Cortex of kidney (tissue), 1 donor: ENCODE measurements around the gene NEDD4L.

Experiments used
- DNase-seq: peaks from one replicate; lab custom pipeline; 2025; lab: John Stamatoyannopoulos, UW

The NEDD4L gene

DNA sequence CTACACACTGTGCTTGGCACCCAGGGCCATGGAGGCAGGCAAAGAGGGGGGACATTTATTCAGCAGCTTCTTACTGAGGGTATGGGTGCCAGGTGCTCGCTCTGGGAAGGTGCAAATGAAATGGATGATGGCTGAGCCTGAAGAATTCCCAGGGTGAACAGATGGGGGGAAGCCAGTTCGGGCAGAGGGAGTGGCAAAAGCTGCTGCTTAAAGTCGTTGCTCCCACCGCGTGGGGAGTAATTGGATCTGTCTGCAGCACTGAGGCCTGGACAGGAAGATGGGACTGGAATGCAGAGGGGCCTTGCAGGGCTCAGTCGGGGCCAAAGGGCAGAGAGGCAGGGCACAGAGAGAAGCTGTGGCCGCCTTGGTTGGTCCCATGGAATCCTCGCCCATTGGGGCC lies 51.2 kb downstream of the NEDD4L start:
- no peak for DNase-seq

DNA sequence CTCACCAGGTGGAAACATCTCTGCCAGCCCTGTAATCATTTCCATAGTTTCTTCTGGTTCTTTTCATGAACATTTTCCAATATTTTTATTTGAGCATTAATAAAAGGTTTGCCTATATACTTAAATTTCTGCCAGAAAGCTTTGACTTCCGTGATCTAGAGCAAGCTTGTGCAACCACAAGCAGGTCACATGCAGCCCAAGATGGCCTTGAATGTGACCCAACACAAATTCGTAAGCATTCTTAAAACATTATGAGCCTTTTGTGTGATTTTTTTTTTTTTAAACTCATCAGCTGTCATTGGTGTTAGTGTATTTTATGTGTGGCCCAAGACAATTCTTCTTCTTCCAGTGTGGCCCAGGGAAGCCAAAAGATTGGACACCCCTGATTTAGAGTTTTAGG lies 51.6 kb downstream of the NEDD4L start:
- no peak for DNase-seq

DNA sequence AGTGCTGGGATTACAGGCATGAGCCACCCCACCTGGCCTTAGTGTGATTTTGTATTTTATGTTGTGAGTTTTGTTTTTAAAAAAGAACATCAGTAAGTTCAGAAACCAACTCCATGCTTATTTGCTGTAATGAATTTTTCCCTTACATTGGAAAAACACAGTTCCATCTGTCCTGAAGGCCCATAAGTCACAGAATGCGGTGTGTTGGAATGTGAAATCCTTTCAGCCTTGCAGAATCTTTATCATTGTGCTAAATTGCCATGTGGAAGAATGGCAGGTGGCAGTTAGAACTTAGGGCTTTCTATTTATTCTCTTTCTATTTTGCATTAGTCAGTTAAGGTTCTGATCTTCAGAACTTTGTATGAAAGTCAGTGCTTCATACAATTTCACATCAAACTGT lies 52.6 kb downstream of the NEDD4L start:
- no peak for DNase-seq

DNA sequence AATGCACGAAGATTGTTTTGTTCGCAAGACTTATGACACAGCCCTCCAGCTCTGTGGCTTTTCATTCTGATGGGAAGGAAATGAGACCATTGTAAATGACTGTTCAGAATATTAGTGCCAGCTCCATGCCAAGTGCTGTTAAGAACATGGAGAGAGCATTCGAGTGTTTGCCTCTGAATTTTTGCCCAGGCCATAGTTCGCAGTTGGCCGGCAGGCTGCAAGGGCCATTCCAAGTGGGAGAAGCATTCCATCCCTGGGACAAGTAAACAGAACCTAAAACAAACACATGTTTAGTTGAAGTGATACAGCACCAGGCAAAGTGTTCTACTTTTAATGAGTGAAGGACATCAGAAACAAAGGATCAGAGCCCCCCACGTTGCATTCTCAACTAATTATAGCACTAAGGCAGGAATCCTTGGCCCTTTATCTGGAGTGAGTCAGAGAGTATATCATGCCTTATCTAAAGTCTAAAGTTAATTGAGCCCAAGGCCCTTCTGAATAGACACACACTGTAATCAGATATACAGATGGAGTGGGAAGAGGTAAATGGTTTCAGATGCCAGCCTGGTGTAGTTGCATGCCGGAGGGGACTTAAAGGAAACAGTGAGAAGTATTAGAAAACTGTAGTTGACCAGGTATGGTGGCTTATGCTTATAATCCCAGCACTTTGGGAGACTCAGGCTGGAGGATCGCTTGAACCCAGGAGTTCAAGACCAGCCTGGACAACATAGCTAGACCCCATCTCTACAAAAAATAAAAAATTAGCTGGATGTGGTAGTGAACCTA lies 53.3 kb downstream of the NEDD4L start:
- no peak for DNase-seq

DNA sequence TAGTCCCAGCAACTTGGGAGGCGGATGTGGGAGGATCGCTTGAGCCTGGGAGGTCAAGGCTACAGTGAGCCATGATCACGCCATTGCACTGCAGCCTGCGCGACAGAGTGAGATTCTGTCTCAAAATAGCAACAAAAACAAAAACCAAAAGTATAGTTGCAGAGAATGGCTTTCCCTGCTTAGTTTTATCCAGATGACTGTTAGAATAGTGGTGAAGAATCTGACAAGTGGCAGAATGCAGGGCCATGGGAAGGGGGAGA lies 53.8 kb downstream of the NEDD4L start:
- no peak for DNase-seq

DNA sequence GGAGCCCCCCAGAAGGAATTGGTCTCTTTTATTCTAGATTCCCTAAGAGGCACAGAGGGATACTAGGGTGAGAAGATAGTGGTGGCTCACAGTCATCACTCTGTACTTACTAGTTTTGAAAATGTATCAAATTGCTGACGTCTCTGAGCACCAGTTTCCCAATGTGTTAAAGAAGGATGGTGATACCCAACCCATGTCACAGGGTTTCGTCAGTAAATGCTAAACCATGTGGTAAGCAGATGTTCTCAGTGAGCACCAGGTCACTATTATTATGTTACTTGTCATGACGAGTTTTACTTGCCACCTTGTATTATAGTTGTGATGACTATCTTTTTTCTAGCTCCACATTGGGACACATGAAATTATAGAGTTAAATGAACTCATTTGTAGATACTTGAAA lies 54.7 kb downstream of the NEDD4L start:
- no peak for DNase-seq

DNA sequence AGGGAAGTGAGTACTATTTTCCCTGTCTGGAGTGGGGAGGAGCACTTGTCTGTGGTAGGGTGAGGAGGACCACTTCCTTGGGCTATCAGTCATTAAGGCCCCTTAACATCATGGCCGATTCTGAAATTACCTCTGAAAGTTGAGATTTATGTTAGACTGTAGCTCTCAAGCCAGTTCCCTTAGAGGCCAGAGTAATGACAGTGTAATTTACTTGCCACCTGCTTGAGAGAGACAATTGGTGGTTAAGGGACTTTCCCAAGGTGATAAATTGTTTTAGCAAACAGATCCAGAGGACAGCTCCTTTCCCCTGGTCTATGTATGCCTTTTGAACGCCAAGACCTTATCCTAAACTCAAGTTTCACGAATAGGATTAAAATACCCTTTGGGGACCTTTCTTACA lies 56.1 kb downstream of the NEDD4L start:
- no peak for DNase-seq

DNA sequence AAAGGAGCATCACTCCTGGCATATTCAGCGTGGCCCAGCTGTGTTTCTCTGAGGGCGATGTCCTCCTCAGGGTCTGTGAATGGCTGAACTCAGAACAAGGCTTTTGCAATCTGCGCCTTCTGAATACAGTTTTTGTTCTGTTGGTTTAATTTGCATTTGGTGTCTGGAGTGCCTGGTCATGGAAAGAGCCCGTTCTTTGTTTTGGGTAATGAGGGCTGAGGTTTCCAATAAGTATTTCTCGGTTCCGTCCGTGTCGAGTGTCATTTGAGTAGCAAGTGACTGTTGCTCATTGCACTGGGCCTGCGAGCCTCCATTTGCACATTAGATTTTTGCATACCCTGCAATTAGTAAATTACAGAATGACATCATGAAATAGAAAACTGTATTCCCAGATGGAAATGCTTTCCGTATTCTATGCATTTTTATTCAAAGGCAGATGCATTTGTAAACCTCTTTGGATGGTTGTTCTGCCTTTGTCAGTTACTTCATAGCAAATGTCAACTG lies 57.3 kb downstream of the NEDD4L start:
- DNase-seq, result no peak

DNA sequence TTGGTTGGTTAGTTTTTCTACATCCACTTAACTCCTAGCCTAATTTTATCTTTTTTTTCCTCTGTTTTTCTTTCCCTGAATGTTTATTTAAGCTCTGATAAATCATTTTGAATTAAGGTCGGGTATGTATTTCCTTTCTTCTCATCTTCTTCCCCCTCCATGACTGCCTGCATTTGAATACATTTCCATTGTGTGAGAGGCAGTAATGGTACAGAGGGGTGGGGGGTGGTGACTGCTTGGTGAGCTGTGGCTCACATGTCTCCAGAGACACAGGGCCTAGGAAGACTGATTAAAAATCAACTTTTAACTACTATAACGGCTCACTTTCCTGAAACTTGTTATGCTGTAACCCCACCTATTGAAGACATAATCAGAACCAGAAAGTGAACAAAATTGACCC lies 58.0 kb downstream of the NEDD4L start:
- DNase-seq, result no peak

DNA sequence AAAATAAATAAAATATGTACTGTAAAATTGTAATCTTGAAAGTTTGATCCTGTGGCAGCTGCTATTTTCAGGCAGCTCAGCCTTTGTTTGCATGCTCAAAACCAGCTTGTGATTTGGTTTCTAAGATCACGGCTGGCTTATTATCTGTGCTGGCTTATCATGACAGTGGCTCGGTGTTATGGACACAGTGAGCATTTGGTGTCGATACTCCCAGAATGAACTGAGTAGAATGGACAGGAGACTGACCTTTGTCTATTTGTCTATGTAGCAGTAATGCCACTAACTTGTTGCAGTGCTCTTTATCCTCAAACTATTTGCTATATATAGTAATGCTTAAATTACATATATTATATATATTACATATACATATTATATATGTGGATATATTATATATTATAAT lies 58.8 kb downstream of the NEDD4L start:
- DNase-seq, result no peak

DNA sequence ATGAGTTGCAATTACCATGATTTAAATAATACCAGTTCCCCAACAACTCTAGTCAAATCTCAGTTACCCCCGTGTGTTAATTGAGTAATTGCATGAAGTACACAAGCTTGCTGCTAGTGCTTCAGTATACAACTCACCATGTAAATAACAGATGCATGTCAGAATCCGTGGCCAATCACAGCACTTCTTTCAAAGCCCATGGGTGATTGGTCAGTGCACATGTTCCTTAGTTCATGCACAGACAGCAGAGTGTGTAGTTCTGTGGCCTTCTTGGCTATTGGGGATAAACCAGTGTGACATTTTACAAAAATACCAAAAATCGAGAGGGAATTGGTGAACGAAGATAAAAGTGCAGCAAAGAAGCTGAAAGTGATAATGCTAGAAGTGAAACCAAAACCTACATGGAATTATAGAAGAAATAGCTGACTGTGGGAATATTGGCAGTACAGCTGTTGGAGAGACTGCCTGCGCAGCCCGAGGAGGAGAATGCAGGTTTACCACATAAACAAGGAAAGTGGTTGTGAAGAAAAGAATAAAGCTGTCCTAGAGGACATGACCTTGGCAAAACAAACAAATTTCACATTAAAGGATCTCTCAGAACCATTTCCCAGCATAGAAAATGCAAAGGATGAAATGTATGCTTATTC lies 59.4 kb downstream of the NEDD4L start:
- DNase-seq, result no peak

DNA sequence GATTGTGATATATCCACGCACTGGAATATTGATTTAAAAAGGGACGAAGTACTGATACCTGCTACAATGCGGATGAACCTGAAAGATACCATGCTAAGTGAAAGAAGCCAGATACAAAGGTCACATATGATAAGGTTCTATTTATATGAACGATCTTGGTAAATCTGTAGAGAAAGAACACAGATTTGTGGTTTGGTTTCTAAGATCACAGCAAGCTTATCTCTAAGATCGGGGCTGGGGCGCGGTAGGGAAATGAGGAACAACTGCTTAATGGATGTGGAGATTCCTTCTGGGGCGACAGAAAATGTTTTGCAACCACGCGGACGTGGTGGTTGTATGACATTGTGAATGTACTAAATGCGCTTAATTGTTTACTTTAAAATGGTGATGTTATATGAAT lies 60.1 kb downstream of the NEDD4L start:
- DNase-seq, result no peak

DNA sequence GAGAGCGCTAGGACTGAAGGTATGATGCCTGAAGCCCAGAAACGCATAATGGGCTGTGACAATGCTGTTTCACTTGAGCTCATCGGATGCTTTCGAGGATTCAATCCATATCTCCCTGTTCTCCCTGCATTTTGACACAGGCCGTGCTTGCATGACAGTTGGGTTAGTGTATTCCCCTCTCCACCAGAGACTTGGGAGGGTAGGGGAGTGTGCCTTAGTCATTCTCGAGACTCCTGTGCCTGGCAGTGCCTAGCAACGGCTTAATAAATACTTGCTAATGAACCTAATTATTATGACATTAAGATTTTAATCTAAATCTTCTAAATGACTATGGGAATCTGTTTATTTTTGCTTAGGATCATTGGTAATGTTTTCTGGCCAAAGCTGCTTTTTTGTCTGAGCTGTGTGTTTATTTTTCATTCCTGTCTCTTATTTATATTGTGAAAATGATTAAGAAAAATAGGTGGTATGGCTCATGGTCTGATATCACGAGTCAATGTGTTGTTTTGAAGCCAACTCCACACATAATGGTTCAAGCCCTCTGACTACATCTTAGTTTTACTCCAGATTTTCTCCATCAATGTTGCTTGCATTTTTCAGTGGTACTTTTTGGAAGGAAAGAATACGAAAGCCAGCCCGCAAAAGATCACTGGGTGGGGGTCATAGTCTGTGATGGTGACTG lies 61.3 kb downstream of the NEDD4L start:
- no peak for DNase-seq

DNA sequence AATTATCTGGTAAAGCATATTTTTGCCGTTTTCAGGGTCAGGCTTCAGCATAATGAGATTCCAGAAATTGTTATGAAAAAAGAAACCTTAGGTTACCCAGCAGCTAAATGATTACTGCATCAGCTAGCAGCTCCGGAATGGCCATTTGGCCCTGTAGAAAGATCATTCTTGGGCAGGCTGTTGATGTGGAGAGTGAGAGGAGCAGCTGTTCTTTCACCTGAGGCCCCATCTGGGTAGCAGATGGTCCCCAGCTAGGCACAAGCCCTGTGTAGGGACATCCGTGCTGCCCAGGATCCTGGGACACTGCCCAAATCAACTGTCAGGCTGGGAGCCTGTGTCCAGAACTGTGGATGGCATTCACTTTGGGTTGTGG lies 61.8 kb downstream of the NEDD4L start:
- no peak for DNase-seq

DNA sequence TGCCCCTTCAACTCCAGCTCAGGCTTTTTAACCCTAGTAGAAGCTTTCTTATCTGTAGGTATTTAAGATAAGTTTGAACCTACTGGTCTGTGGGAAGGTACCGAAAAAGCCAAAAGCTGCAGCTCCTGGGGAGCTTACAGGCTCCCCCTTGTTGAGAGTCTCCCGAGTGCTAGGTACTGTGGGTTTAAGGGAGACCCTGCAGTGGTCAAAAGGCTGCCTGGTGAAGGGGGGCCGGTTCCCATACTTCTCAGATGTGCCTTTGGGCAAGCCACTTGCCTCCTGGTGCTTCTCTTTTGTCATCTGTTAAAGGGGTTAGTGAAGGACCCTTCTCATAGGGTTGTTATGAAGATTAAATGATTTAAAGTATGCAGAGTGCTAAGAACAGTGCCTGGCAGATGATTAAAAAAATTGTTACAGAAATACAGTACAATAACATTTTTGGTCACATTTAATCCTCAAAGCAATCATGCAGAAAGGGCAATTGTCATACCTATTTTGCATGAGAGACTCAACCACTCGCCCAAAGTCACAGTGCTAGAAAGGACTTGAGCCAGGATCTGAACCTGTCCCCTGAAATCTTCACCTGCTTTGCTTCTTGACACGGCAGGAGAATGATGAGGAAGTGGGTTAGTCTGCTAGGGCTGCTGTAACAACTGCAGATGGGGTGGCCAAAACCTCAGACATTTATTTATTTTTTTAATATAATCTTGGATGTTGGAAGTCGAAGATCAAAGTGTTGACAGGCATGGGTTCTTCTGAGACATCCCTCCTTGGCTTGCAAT lies 62.5 kb downstream of the NEDD4L start:
- no peak for DNase-seq

DNA sequence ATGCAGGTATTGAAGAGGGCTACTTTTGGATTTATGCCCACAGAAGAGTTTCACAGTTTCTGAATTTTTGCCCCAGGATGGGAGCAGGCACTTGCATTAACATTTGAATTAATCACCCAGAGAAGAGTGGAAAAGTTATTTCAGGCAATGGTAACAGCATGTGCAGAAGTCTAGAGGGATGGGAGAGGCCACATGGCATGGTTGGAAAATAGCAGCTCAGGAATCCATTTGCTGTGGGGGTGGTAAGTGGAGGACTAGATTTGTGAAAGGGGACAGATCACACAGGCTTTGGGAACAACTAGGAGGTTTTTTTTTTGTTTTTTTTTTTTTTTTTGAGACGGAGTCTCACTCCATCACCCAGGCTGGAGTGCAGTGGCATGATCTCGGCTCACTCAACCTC lies 65.2 kb downstream of the NEDD4L start:
- DNase-seq, result no peak

DNA sequence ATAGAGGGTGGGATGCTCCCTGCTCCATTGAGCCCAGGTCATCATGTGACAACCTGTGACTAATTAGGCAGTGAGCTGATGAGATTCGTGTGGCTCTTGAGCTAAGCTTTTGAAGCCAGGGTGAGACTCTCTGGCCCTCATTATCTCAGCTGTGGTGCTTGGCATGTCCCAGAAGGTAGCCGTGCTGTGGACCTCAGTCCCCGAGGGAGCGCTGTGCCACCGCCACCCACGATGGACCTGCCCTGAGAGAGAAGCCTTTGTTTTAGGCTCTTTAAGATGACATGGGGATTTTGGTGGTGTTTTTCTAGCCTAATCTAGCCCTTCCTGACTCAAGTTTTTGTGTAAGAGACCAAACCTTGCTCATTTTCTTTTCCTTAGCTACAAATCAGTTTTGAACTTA lies 66.4 kb downstream of the NEDD4L start:
- no peak for DNase-seq

DNA sequence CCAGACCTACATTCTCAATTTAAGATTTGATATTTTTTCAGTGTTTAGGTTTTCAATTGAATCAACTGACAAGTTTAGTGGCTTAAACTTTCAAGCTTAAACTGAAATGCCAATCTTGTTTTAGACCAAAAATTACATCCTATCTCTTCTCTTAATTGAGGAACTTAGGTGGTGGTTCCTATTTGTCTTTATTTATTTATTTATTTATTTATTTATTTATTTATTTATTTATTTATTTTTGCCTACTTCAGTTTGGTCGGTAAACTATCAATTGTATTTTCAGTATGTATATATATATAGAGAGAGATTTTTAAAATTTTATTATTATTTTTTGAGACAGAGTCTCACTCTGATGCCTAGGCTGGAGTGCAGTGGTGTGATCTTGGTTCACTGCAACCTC lies 68.1 kb downstream of the NEDD4L start:
- no peak for DNase-seq

DNA sequence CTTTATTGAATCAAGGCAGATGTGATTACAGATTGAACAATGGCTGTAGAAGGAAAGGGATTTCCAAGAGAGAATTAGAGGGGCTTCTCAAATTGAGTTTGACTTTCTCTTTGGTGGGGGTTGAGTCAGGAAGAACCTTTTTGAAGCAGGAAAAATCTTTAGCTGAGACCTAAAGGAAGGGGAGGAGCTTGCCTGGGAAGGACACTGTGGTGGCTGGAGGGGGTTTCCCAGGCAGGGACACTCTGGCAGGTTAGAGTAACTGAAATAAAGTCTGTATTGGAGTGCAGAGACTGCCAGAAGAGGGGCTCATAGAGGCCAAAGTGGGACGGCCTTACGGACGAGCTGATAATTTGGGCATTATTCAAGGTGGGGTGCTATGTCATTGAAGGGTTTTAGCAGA lies 69.3 kb downstream of the NEDD4L start:
- no peak for DNase-seq

DNA sequence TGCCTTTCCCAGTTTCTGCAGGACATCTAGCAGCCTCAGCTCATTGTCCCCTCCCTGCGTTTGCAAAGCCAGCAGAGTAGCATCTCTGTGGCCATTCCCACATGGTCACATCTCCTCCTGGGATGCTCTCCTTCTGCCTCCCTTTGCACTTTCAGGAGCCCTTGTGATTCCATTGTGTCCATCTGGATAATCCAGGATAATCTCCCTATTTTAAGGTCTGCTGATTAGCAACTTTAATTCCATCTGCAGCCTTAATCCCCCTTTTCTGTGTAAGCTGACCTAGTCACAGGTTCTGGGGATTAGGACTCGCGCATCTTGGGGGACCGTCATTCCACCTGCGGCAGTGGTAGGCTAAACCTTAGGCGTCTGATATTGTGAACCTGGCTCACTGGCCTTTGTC lies 70.7 kb downstream of the NEDD4L start:
- no peak for DNase-seq

DNA sequence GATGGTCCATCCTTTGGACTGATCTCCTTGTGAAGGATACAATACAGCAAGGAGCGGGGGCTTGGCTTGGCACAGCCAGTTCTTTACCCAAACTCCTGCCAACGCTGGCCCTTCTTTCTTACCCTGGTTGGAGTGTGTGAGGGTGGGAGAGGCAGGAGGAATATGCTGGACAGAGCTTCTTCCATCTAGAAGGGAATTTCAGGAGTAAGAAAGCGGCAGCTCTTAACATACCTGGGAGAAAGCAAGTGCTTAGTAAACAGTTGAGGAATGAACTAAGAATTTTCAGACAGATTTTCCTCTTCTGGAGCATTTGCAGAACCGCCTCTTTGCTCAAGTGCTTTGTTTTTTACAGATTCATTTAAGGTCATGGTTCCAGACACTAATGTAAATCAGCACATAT lies 72.8 kb downstream of the NEDD4L start:
- no peak for DNase-seq

DNA sequence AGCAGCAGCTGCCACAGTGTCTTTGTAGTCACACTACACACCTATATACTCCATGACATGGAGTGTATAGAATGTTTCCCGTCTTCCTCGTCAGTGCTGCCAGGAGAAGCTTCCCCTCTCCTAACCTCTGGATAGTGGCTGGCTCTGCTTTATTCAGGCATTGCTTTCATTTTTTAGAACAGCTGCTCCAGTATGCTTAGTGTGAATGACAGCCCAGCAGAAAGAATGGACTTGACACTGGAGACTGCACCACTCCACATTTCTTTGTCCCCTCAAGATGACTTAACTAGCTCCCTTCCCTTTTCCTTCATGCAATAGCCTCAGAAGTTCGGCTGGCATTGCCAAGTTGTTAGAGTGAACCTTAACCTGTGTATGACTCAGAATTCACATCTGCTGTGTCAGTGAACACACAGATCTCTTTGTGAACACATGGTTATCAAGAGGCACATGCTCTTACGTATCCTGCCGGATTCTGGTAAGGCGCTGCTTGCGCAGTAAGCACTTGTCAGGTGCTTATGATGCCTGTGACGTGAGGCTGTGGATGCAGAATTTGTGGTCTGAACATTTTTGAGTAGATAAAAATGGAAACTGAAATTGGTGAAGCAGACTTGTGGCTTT lies 73.9 kb downstream of the NEDD4L start:
- no peak for DNase-seq
